ENCODE measurements around the gene UBASH3B. TPM values are rescaled to one million over a fixed set of nuclear protein-coding genes. Genes with fewer than 3 reads are reported as not detected.
A peak's percentile ranks its signal among the peaks of the same experiment; 100 is the strongest.

UBASH3B gene
- total RNA-seq, 2 donors from 2014 or later: 3.4 to 3.5 TPM

GRCh38 chr11:122796128-122796717 lies 140.7 kb downstream of the UBASH3B start:
- Mint-ChIP-seq H3K9me3 (no peaks in the 10 kb centered on the region), H3K4me1 (ENCODE audit: low read depth in 2 of 2) (peaks cover 0 to 4% of the 10 kb centered on the region in 2 donors), H3K4me3 (no peak overlapping the region), H3K27me3 (no peaks in the 10 kb centered on the region), H3K27ac (no peak overlapping the region), H3K36me3 (no peaks in the 10 kb centered on the region)
- ATAC-seq (peak; percentile 77), DNase-seq (ENCODE audit: low spot score) (peak; percentile 66)

DNA sequence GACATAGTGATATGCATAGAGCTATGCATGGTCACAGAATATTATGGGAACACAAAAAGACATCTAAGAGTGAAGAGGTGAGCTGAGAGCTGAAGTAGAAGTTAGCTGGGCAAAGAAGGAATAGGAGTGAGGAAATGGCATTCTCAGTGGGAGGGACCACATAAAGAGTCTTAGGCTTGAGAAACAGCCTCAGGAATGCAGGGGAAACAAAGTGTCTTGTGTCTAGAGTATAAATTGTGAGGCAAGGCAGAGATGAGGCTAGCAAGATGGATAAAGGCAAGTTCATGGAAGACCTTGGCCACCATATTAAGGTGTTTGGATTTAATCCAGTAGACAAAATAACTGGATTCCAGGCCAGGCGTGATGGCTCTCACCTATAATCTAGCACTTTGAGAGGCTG lies 142.1 kb downstream of the UBASH3B start:
- ATAC-seq: no peak
- Mint-ChIP-seq H3K4me3 (no peak overlapping the region), H3K27me3 (no peaks in the 10 kb centered on the region), H3K27ac (no peak overlapping the region), H3K4me1 (ENCODE audit: low read depth in 2 of 2) (peaks cover 3 to 8% of the 10 kb centered on the region in 2 donors), H3K9me3 (no peaks in the 10 kb centered on the region), H3K36me3 (no peaks in the 10 kb centered on the region)
- DNase-seq (ENCODE audit: low spot score): no peak

DNA sequence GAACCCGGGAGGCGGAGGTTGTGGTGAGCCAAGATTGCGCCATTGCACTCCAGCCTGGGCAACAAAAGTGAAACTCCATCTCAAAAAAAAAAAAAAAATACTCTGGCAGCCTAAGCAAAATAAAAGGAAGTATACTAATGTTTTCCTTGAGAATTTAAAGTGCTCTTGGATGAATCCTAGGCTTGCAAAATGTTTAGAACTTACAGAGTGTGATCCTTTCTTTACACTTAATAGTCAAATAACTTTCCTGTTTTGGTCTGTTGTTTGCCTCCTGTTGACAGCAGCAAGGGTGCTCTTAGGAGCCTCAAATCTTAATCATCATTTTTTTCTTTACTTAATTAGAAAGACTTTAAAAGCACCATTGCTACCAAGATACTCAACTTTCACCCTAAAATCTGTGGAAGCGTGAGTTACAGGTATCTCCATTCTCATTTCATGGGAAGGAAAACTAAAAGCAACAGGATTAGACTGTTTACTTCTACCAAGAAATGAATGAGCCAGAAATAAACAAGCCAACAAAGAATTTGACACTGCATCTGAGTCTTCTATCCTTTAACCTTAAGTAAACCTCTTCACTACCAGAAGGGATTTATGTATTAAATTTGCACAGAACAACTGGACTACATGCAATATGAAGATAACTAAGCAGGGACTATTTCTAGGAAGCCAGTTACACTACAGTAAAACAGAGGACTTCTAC lies 144.0 kb downstream of the UBASH3B start:
- Mint-ChIP-seq H3K4me1 (ENCODE audit: low read depth in 2 of 2) (peaks cover 14 to 23% of the 10 kb centered on the region in 2 donors), H3K9me3 (no peaks in the 10 kb centered on the region), H3K36me3 (no peaks in the 10 kb centered on the region), H3K27ac (no peak overlapping the region), H3K27me3 (no peaks in the 10 kb centered on the region), H3K4me3 (no peak overlapping the region)
- no peak for ATAC-seq
- DNase-seq (ENCODE audit: low spot score): no peak

GRCh38 chr11:122802876-122803275 lies 147.4 kb downstream of the UBASH3B start:
- no peaks in the 10 kb centered on the region for H3K27me3 Mint-ChIP-seq
- H3K36me3 Mint-ChIP-seq: no peaks in the 10 kb centered on the region
- peak overlapping the region in 1 of 2 donors; percentile 68 for H3K27ac Mint-ChIP-seq
- no peaks in the 10 kb centered on the region for H3K9me3 Mint-ChIP-seq
- DNase-seq (ENCODE audit: low spot score) (no peak), ATAC-seq (no peak)
- no peak overlapping the region for H3K4me3 Mint-ChIP-seq
- H3K4me1 Mint-ChIP-seq (ENCODE audit: low read depth in 2 of 2): peaks cover 15 to 24% of the 10 kb centered on the region in 2 donors

GRCh38 chr11:122803306-122803705 lies 147.8 kb downstream of the UBASH3B start:
- ATAC-seq: no peak
- Mint-ChIP-seq H3K4me3 (no peak overlapping the region), H3K4me1 (ENCODE audit: low read depth in 2 of 2) (peaks cover 19 to 28% of the 10 kb centered on the region in 2 donors), H3K27me3 (no peaks in the 10 kb centered on the region), H3K9me3 (no peaks in the 10 kb centered on the region), H3K27ac (peak overlapping the region in 1 of 2 donors; percentile 68), H3K36me3 (no peaks in the 10 kb centered on the region)
- DNase-seq (ENCODE audit: low spot score): no peak

GRCh38 chr11:122803716-122804115 lies 148.2 kb downstream of the UBASH3B start:
- H3K4me3 Mint-ChIP-seq: no peak overlapping the region
- H3K27ac Mint-ChIP-seq: peak overlapping the region in 1 of 2 donors; percentile 68
- peaks cover 23 to 32% of the 10 kb centered on the region in 2 donors for H3K4me1 Mint-ChIP-seq (ENCODE audit: low read depth in 2 of 2)
- ATAC-seq (no peak), DNase-seq (ENCODE audit: low spot score) (no peak)
- no peaks in the 10 kb centered on the region for H3K36me3 Mint-ChIP-seq
- no peaks in the 10 kb centered on the region for H3K27me3 Mint-ChIP-seq
- H3K9me3 Mint-ChIP-seq: no peaks in the 10 kb centered on the region

DNA sequence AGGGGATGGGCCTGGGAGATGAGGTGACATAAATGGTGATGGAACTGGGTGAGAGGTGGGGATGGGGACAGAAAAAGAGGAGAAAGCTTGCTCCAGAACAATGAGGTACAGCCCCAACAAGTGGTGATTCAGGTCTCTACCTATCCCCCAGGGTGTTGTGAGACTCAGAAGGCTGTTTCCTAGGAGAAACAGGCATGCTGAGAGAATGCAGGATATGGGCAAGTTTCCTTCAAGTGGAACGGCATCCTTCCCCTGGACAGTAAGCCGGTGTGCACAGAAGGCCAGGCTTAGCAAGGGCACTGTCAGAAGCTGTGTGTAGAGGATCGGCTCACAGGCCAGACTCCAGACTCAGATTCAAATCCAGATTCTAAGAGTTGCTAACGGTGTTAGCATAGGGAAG lies 148.6 kb downstream of the UBASH3B start:
- H3K36me3 Mint-ChIP-seq: no peaks in the 10 kb centered on the region
- H3K27ac Mint-ChIP-seq: peak overlapping the region in 1 of 2 donors; percentile 68
- peaks cover 25 to 33% of the 10 kb centered on the region in 2 donors for H3K4me1 Mint-ChIP-seq (ENCODE audit: low read depth in 2 of 2)
- H3K9me3 Mint-ChIP-seq: no peaks in the 10 kb centered on the region
- ATAC-seq: no peak
- H3K4me3 Mint-ChIP-seq: no peak overlapping the region
- H3K27me3 Mint-ChIP-seq: no peaks in the 10 kb centered on the region
- no peak for DNase-seq (ENCODE audit: low spot score)

GRCh38 chr11:122804796-122805195 lies 149.3 kb downstream of the UBASH3B start:
- no peak for ATAC-seq
- H3K9me3 Mint-ChIP-seq: no peaks in the 10 kb centered on the region
- H3K4me1 Mint-ChIP-seq (ENCODE audit: low read depth in 2 of 2): peaks cover 25 to 36% of the 10 kb centered on the region in 2 donors
- no peaks in the 10 kb centered on the region for H3K36me3 Mint-ChIP-seq
- H3K27me3 Mint-ChIP-seq: no peaks in the 10 kb centered on the region
- no peak overlapping the region for H3K27ac Mint-ChIP-seq
- no peak overlapping the region for H3K4me3 Mint-ChIP-seq
- no peak for DNase-seq (ENCODE audit: low spot score)

GRCh38 chr11:122807731-122808477 lies 152.4 kb downstream of the UBASH3B start:
- peak overlapping the region; percentile 13 for H3K4me3 Mint-ChIP-seq

DNA sequence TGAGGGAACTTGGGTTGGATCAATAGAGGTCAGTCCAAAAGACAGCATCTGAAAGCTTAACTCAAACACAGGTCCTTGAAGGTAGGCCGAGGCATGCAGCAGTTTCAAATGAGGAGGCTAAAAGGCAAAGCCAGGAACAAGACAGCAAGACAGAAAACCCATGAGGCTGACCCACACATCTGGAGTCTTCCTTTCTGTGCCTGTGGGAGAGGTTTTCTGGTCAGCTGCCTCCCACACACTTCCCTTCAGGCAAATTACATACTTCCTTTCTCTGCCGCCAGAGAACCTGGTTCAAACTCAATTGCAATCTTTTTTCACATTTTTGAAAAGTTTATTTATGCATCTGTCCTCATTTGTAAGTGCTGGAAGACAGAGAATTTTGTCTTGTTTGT lies 153.0 kb downstream of the UBASH3B start:
- Mint-ChIP-seq H3K9me3 (no peaks in the 10 kb centered on the region), H3K4me1 (ENCODE audit: low read depth in 2 of 2) (peaks cover 22 to 31% of the 10 kb centered on the region in 2 donors), H3K4me3 (peak overlapping the region; percentile 13), H3K36me3 (no peaks in the 10 kb centered on the region), H3K27me3 (peaks cover 0 to 2% of the 10 kb centered on the region in 2 donors), H3K27ac (no peak overlapping the region)
- ATAC-seq: peak in 1 of 2 donors; percentile 71
- DNase-seq (ENCODE audit: low spot score): no peak

More at GRCh38 chr11:122807731-122808477, 152.4 kb downstream of the UBASH3B start:
- DNase-seq (ENCODE audit: low spot score) (no peak), ATAC-seq (no peak)
- Mint-ChIP-seq H3K27ac (no peak overlapping the region), H3K36me3 (no peaks in the 10 kb centered on the region), H3K9me3 (no peaks in the 10 kb centered on the region), H3K27me3 (peaks cover 0 to 2% of the 10 kb centered on the region in 2 donors), H3K4me1 (ENCODE audit: low read depth in 2 of 2) (peaks cover 28 to 37% of the 10 kb centered on the region in 2 donors)

DNA sequence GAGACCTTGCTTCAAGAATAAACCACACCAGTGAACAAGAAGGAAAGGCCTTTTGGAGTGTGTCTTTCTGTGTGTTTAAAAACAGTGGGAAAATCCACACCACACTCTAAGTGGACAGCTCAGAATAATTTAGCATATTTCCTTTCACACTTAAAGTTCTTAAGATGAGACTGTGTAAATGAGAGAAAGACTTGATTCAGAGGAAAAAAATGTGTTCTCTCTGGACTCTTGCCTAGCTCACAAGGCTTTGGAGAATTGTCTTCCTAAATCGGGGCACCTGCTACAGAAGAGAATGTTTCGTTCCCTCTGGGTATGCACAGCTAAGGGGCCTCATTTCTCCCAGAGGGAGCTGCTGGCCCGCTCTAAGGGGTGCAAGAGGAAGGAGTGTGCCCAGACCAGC lies 154.3 kb downstream of the UBASH3B start:
- Mint-ChIP-seq H3K27me3 (peaks cover 0 to 2% of the 10 kb centered on the region in 2 donors), H3K27ac (peak overlapping the region in 1 of 2 donors; percentile 50), H3K9me3 (no peaks in the 10 kb centered on the region), H3K36me3 (no peaks in the 10 kb centered on the region), H3K4me3 (no peak overlapping the region), H3K4me1 (ENCODE audit: low read depth in 2 of 2) (peaks cover 19 to 25% of the 10 kb centered on the region in 2 donors)
- DNase-seq (ENCODE audit: low spot score) (no peak), ATAC-seq (no peak)

DNA sequence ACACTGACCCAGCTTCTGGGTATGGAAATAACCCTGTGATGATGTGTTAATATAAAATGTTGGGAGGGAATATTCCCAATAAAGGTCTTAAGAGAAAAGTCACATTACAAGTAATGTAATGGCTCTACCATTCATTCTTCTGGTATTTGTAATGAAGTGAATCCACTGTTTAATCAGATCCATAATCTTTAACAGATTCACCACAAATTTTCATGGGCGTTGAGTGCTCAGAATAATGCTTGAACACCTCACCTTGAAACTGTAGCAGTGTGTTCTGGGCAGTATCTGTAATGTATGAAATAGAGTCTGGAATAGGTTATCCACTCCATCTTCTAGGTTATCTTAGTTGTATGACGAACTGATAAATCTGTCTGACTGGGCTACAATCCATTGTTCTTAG lies 156.2 kb downstream of the UBASH3B start:
- Mint-ChIP-seq H3K4me1 (ENCODE audit: low read depth in 2 of 2) (peaks cover 19 to 23% of the 10 kb centered on the region in 2 donors), H3K4me3 (no peak overlapping the region), H3K27me3 (peaks cover 0 to 2% of the 10 kb centered on the region in 2 donors), H3K36me3 (no peaks in the 10 kb centered on the region), H3K9me3 (no peaks in the 10 kb centered on the region), H3K27ac (no peak overlapping the region)
- no peak for DNase-seq (ENCODE audit: low spot score)
- no peak for ATAC-seq

- Mint-ChIP-seq H3K27ac (no peak overlapping the region), H3K9me3 (no peaks in the 10 kb centered on the region), H3K27me3 (peaks cover 0 to 2% of the 10 kb centered on the region in 2 donors), H3K36me3 (no peaks in the 10 kb centered on the region), H3K4me3 (no peak overlapping the region), H3K4me1 (ENCODE audit: low read depth in 2 of 2) (peaks cover 19 to 26% of the 10 kb centered on the region in 2 donors)
- DNase-seq (ENCODE audit: low spot score): no peak
- no peak for ATAC-seq
Measured at GRCh38 chr11:122812638-122813037, 157.1 kb downstream of the UBASH3B start.

Data from natural killer cell treated with Interleukin-12 subunit alpha and Interleukin-12 subunit beta and Interleukin-15 and Interleukin-18, amount 100 ng/mL, for 72 hours (primary cell).